Astrocyte of the spinal cord (primary cell): ENCODE results near the gene NUDT14.

Experiments
- DNase-seq: peaks from one replicate; pipeline ENCODE4 v3.0.0; 2011; ENCODE audit warnings: low read depth, low spot score
- H3K4me3 ChIP-seq: 2 replicates; pipeline ENCODE4 v1.5.1; 2011; ENCODE audit warnings: low read depth, mild to moderate bottlenecking, low read length, moderate library complexity
- CTCF ChIP-seq: IDR thresholded peaks from 2 replicates; pipeline ENCODE4 v1.5.1; 2012; ENCODE audit warnings: low read depth, mild to moderate bottlenecking, low read length, inconsistent platforms
- in situ Hi-C: cut with HindIII; loops from 2 replicates; pipeline ENCODE4 v1.10.0; 2017; ENCODE audit warnings: low sequenced_read_pairs

NUDT14 gene

GRCh38 chr14:105156414-105157375 lies 24.4 kb downstream of the NUDT14 start:
- H3K4me3 ChIP-seq = no peak overlapping the region
- no peak for DNase-seq
- TF ChIP-seq CTCF = no peak
- in situ Hi-C loops = no loop called here

GRCh38 chr14:105155681-105156413 lies 25.3 kb downstream of the NUDT14 start:
- in situ Hi-C loops = no loop called here
- no peak for TF ChIP-seq CTCF
- no peak for DNase-seq
- H3K4me3 ChIP-seq = no peak overlapping the region

GRCh38 chr14:105155071-105155651 lies 26.0 kb downstream of the NUDT14 start:
- TF ChIP-seq CTCF = no peak
- no peak overlapping the region for H3K4me3 ChIP-seq
- DNase-seq = no peak
- in situ Hi-C loops = no loop called here

GRCh38 chr14:105154476-105154871 lies 26.6 kb downstream of the NUDT14 start:
- no peak for TF ChIP-seq CTCF
- in situ Hi-C loops = no loop called here
- H3K4me3 ChIP-seq = no peak overlapping the region
- no peak for DNase-seq

- H3K4me3 ChIP-seq = no peak overlapping the region
- in situ Hi-C loops = no loop called here
Measured at GRCh38 chr14:105153739-105154475, 27.2 kb downstream of the NUDT14 start.

More at GRCh38 chr14:105153739-105154475, 27.2 kb downstream of the NUDT14 start:
- DNase-seq = no peak
- no peak for TF ChIP-seq CTCF
